CMK (cell line): ENCODE results near the gene ALDH16A1.

Source experiments
- DNase-seq: peaks from one replicate; pipeline ENCODE4 v3.0.0-alpha.2; 2010; ENCODE audit warnings: low read depth

The ALDH16A1 gene

DNA sequence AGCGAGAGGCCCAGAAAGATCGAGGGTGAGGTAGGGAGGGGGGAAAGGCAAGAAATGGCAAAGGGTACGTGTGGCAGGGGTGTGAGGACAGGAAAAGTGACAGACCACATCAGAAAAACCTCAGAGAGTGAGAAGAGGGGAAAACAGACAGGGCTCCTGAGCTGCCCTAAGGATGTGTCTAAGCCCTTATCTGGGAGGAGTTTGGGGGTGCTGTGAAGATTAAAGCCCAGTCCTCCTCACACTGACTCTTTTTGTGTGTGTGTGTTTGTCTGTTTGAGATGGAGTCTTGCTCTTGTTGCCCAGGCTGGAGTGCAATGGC, 29.1 kb upstream of the ALDH16A1 start:
- no peak for DNase-seq

- no peak for DNase-seq
These were observed 27.8 kb upstream of the ALDH16A1 start, which contains the start of gene GFY for GRCh38 chr19:49425178-49425577. Gene GFY (plus strand): TSS chr19:49425388. CDS start chr19:49426431, 1,043 bp downstream.

- DNase-seq, result no peak
These were observed 27.0 kb upstream of the ALDH16A1 start for GRCh38 chr19:49425922-49426592.

DNA sequence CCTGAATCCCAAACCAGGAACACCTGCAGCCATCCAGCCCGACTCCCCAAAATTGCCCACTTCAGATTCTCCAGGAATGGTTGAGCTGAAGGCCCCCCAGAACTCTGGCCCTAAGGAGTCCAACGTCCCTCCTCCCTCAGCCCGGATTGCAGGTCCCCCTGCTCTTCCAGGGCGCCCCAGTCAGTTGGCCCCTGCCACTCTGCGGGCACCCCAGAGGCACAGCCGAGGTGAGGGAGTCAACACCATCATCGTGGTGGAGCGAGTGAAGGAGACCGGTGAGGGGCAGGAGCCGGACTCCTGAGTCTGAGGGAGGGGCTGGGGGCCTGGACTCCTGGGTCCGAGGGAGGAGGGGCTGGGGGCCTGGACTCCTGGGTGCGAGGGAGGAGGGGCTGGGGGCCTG, 25.7 kb upstream of the ALDH16A1 start:
- DNase-seq, result no peak

GRCh38 chr19:49427855-49428546, 25.0 kb upstream of the ALDH16A1 start:
- DNase-seq, result no peak

DNA sequence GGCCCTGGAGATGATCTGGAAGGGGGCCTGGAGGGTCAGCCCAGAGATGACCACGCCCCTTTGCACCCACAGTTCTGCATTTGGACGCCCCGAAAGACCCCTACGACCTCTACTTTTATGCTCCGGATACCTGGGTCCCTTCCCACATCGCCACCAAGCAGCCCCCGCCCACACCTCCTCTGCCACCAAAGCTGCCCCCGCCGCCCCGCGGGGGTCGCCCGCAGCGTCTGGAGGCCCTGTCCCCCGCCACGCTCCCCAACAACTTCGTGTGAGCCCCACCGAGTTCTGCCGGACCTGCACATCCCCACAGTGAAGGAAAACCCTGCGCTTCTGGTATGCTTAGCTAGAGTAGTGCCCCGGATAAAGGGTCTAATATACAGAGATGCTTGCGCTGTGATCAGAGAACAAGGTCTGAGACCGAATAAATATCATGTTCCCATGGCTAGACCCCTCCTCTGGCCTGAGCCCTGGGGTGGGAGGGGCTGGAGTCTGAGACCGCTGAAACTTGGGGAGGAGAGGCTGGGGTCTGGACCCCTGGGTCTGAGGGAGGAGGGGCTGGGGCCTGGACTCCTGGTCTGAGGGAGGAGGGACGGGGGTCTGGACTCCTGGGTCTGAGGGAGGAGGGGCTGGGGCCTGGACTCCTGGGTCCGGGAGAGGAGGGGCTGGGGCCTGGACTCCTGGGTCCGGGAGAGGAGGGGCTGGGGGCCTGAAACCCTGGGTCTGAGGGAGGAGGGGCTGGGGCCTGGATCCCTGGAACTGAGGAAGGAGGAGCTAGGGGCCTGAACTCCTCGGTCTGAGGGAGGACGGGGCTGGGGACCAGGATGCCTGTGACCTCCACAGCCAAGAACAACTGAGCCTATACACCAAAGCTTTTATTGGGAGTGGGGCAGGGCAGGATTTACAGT, 24.2 kb upstream of the ALDH16A1 start:
- no peak for DNase-seq

- DNase-seq, result no peak
These were observed 22.8 kb upstream of the ALDH16A1 start for GRCh38 chr19:49430172-49430677.

GRCh38 chr19:49430678-49431329, 22.2 kb upstream of the ALDH16A1 start:
- no peak for DNase-seq

- DNase-seq, result no peak
These were observed 21.7 kb upstream of the ALDH16A1 start for GRCh38 chr19:49431330-49431749.

DNA sequence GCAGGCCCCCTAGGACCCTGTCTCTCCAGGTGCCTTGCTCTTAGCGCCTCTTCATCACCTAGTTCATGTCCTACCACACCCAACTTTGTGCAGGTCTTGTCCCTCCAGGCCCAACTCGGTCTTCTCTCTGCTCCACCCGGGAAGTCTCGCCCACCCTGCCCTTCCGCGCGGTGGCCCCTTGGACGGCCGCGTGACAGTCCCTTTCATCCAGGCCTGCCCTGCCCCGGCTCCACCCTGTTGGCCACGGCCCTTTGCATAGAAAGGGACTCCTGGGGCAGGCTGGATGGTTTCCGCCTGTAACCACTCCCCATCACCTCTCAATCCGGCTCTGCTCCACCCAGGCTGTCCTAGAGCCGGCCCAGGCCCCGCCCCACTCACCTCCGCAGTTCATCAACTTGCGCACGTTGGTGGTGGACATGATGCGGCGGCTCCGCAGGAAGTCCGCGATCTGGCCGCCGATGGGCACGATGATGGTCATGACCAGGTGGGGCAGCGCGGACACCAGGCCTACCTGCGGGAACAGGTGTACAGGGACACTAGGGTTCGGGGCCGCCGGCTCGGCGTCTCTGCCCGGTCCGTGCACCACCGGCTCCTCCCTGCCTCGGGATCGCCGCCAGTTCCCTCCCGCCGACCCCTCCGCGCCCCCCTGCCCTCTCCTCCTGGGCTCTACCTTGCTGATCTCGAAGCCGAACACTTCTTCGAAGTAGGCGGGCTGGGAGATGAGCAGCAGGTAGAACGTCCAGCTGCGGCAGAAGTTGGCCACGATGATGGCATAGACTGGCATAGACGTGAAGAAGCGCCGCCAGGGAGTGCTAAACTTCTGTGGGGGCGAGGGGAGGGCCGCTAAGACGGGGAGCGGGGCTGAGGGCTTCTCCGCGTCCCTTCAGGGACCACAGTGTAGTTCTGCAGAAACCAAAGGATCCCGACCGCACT, 20.6 kb upstream of the ALDH16A1 start:
- no peak for DNase-seq

DNA sequence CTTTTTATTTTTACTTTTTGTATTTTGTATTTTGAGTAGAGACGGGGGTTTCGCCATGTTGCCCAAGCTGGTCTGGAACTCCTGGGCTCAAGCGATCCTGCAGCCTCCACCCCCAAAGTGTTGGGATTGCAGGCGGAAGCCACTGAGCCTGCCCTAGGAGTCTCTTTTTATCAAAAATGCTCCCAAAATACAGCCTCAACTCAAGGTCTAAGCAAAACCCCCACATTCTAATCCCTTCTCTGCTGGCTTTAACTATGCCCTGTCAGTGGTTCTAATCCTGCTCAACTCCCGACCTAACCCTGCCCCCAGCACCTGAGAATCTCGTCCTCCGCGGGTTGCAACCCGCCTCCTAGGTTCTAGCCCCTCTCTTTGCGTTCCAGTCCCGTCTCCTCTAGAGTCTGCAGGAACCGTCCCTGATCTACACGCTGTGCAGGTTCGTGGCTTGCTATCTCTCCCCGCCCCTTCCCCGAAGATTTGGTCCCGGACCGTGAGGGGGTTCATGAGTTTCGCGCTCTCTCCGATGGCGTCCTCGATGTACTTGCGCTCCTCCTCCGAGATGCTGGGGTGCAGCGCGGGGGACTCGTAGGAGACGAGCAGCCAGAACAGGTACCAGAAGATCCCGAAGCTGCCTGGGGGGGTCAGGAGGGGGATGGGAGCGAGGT, 19.7 kb upstream of the ALDH16A1 start:
- DNase-seq, result no peak

DNA sequence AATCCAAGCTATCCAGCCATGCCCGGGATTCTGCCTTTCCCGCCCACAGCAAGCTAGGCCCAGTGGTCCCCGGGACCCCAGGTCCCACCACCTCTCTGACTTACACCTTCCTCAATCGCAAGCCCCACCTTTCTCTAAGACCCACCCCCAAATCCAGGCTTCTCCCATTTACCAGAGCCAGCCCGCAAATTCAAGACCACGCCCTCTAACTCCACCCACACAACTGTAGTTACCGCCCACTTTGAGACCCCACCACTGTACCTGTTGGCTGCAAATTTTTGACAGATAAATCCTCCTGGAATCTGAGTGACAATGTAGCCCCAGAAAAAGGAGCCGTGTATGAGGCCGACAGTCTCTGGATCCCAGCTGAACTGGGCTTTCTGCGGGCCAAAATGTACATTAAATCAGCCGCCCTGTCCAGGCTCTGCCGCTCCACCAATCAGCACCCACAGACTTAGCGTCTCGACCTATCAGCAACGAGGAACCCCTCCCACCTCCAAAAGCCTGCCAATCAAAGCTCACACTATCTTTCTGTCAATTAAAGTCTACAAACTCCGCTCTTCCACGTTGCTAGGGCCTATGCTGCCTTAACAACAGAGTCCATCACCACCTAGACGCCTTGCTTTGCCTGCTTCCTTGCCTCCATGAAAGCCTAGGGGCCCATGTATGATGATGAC, 18.0 kb upstream of the ALDH16A1 start:
- DNase-seq, result no peak

DNA sequence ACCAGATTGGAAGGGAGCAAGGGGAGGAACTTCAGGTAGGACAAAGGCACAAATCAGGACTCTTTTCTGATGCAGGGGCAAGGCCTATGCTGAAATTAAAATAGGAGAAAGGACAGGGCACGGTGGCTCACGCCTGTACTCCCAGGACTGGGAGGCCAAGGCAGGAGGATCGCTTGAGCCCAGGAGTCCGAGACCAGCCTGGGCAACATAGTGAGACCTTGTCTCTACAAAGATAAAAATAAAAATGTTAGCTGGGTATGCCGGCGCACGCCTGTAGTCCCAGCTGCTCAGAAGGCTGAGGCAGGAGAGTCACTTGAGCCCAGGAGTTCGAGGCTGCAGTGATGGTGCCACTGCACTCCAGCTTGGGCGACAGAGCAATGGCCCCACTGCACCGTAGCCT, 17.4 kb upstream of the ALDH16A1 start:
- DNase-seq, result no peak

DNA sequence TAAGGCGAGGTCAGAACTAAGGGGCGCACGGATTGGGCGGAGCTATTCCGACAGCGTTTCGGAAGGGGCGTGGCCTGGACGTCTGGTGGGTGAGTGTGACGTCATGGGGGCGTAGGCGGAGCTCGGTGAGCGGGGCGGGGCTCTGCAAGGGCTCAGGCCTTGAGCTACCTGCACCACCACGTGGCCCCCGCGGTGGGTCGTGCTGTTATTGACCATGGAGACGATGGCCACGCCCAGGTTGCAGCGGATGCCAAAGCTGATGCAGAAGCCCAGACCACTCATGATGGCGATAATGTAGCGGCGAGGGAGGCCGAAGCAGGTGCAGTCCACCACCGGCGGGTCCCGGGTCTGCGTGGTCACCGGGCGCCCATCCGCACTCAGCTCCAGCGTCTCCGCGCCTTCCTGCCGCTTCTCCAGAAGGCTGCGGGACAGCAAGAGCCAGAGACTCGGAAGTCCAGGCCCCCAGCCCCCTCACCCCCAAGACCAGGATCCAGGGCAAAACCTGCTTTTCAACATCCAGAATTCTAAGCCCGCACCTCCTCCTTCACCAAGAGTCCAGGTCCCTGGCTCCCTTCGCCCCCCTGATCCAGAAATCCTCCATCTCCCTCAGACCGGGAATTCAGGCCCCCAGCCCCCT, 16.5 kb upstream of the ALDH16A1 start:
- no peak for DNase-seq

- no peak for DNase-seq
These were observed 15.8 kb upstream of the ALDH16A1 start for GRCh38 chr19:49437231-49437630.

DNA sequence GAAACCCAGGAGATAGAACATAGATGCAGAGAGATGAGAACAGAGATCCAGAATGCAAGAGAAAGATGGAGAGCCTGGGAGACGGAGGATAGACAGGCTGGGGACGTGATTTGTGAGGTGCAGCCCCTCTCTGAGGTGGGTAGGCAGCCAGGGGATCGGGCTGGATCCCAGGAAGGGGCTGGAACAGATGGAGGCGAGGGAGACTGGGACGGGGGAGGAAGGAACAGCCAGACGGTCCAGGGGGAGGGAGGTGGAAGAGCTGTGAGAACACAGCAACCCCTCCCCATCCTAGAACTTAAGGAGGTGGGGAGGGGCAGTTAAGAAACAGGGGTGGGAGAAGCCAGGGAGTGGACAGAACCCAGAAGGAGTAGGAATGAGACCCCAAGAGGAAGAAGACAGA, 14.8 kb upstream of the ALDH16A1 start:
- no peak for DNase-seq

GRCh38 chr19:49439836-49440235, 13.2 kb upstream of the ALDH16A1 start:
- no peak for DNase-seq

DNA sequence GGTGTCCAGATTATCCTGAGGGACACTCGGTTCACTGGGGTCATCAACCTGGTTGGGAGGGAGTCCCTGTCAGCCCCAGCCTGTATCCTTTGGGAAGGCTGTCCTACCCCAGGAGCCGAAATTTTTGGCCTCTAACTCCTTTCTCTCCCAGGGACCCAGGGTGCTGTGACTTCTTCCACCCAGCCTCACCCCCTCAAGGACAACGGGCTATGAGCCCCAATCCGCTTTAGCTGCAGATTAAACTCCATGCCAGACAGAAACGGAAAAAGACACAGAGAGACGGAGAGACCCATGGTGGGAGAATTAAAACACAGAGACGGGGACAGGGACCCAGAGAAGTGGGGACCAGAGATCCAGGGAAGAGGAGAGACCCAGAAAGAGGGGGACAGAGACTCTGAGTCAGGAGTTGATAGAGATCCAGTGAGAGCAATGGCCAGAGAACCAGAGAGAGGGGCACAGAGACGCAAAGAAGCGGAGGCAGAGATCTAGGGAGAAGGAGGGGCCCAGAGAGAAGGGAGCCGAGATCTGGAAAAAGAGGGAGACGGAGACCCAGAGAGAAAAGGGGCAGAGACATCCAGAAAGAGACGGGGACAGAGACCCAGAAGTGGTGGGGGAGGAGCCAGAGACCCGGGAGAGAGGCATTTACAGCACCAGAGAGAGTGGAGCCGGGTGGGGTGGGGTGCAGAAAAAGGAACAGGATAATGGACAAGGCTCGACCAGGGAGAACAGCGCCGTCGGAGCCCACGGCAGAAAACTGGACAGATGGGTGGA, 12.4 kb upstream of the ALDH16A1 start:
- no peak for DNase-seq
